Suppressor macrophage treated with lipopolysaccharide for 1 hour (primary cell): ENCODE results near the gene MAGI2.

Experiments
- DNase-seq, 3 donors: peaks; one replicate each; pipeline ENCODE4 v3.0.0-alpha.2; 2020 to 2022

The MAGI2 gene

GRCh38 chr7:79453558-79454360, at the start of gene MAGI2:
MAGI2 (minus strand) TSS chr7:79453667; CDS start chr7:79453320, 347 bp downstream.
- DNase-seq, result peak; percentile 30 to 50 (median 40)

DNA sequence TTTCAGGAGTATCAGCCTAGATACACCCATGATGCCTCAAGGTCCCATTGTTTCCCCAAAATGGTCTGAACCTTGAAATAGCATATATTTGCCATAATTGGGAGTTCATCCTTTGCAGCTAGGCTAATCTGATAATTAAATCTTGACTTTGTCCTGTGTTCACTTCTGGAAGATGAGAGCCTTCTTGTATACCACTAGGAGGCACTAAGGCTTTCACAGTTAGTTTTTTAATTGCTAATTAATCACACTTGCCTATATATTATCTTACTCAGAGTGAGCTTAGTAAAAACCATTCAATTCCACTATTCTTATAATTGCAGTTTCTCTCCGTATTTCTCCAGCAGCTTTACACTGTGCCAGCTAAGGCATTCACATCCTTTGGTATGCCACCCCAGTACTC, 48.7 kb upstream of the MAGI2 start:
- no peak for DNase-seq

DNA sequence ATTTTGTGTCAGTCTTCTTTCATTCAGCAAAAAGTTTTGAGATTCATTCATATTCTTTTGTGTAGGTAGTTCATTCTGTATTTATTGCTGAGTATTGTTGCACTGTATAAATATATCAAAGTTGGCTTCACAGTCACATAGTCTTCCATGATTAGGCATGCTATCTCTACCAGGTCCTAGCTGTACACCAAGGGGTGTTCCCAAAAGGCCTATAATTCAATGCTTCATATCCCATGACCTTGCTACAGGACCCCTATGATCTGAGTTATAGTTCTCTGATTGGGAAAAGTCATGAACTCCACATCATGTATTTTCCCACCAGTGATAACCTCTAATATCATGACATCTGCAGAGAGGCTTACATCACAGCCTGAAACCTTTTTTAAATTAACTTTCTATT, 47.3 kb upstream of the MAGI2 start:
- DNase-seq, result no peak

- DNase-seq, result no peak
These were observed 44.3 kb upstream of the MAGI2 start for GRCh38 chr7:79497728-79498127.

DNA sequence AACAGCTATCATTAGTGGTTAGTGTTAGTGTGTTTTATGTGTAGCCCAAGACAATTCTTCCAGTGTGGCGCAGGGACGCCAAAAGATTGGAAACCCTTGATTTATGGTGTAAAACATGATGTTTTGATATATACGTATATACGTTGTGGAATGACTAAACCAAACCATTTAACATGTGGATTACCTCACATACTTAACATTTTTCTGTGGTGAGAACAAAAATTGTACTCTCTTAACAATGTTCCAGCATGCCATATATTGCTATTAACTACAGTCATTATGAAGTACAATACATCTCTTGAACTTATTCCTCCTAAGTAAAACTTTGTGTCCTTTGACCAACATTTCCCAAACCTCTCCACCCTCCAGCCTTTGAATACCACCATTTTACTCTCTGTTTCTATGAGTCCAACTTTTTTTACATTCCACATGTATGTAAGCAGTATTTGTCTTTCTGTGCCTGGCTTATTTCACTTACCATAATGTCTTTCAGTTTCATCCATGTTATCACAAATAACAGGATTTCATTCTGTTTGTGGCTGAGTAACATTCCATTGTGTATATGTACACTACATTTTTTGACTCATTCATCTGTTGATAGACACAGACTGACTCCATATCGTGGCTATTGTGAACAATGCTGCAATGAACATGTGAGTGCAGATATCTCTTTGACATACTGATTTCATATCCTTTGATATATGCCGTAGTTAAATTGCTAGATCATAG, 42.2 kb upstream of the MAGI2 start:
- no peak for DNase-seq

GRCh38 chr7:79494046-79494445, 40.6 kb upstream of the MAGI2 start:
- DNase-seq, result no peak

DNA sequence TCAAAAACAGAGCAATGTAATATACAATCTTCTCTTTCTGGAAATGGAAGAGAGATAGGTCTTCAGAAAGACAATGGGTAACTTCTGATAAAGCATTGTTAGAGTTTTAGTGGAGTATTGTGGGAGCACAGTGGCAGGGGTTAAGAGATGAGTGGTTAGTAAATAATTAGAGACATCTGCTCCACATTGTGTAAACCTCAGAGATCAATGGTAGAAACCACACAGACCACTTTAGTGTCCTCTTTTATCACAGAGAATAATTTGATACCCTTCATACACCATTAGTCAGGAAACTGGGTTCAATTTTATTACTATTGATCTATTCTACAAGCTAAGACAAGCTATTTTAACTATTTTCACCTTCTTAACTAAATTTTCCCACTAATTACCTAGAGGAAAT, 35.9 kb upstream of the MAGI2 start:
- no peak for DNase-seq

DNA sequence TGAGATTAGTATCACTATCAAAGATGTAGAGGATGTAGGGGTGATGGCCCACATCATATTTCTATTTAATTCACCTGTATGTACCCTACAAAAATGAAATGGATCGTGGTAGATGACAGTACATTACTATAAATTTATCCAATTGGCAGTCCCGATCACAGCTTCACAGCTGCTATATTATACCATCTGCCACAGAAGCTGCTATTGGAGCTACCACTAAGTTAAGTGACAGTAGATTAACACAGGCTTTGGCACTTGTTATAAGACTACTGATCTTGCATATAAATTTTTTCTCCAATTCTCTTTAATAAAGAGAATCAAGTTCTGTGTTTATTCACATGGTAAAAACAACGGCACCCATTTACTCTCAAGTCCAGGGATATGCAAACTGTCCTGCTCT, 24.9 kb upstream of the MAGI2 start:
- DNase-seq, result no peak

- DNase-seq, result no peak
These were observed 22.0 kb upstream of the MAGI2 start for GRCh38 chr7:79475455-79475854.

GRCh38 chr7:79471699-79472098, 18.2 kb upstream of the MAGI2 start:
- no peak for DNase-seq

DNA sequence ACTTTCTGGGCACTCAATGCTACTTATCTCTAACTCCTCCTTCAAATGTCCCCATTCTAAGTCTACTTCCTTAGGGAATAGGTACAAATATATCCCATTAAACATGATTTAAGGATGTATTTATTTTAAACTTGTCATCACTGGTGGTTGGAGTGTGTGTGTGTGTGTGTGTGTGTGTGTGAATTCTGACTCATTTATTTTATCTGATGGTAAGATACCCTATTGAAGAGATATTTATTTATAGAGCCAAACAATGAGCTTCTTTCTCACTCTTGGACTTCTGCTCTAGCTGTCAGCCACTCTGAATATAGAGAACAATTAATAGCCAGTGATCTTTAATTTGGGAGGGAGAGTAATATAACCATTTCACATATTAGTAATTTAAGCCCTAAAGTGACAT, 17.8 kb upstream of the MAGI2 start:
- no peak for DNase-seq

GRCh38 chr7:79465551-79465950, 12.1 kb upstream of the MAGI2 start:
- peak; percentile 15 to 67 (median 56) for DNase-seq

- no peak for DNase-seq
These were observed 10.6 kb upstream of the MAGI2 start for GRCh38 chr7:79464051-79464450.

DNA sequence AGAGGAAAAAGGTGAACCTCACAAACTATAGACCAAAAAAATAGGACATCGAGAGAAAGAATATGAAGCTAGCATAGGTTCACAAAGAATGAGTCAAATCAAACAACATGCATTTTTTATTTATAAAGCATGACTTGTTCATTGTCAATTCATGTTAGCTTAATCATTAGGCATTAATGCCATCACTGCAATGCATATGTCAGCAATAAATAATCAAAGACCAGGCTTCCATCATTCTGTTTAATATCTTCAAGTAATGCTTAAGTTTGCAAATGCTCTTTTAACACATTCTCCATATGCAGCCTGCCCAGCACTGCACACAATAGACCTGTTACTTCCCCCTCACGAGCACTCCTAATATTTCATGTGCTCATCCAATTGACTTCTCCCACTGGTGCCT, 8.9 kb upstream of the MAGI2 start:
- no peak for DNase-seq

DNA sequence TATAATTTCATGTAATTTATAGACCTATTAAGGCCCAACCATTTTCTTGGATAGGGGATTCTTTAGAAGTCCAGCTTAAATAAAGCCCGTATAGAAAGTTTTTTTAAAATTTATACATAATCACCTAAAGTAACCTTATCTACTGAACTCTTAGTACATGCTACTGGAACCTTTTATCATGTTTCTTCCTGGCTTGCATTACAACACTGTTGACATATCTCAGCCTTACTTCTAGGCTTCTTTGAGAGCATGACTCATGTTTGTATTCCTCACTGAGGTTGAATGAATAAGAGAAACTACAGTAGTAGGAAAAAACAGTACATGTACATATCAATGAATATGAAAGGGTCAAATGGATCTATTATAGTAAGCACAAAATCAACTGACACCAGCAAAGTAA, 8.2 kb upstream of the MAGI2 start:
- DNase-seq, result peak in 2 of 3 donors; percentile 23 to 45

GRCh38 chr7:79459381-79459780, 5.9 kb upstream of the MAGI2 start:
- no peak for DNase-seq

- DNase-seq, result peak in 1 of 3 donors; percentile 12
These were observed 5.3 kb upstream of the MAGI2 start for GRCh38 chr7:79458796-79459195.

GRCh38 chr7:79455173-79455790, 1.8 kb upstream of the MAGI2 start:
- DNase-seq, result no peak

DNA sequence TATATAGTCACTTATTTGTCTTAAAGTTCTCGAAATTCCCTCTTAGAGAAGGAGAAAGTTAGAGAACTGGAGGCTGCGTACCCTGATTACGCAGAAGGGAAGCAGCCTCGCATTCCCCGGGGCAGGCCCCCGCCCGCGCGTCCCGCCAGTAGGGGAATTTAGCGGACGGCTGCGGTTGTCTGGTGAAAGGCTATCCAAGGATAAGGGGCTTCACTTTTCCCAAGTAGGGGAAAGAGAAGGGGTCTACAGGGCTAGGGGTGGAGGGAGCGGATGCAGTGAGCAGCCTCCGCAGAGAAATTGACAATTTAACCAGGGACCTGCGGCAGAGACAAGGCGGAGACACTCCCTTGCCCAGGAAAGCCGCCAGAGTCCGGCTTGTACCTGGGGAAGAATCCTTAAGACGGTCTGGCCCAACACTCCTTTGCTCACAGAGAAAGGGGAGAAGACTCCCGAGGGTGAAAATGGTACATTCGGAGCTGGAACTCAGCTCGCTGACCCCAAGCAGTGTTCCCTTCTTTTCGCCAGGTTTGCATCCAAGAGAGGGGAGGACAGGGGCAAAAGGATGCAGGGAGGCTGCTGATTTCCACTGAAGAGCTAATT, 994 bp upstream of the MAGI2 start:
- DNase-seq, result peak; percentile 83 to 92 (median 90)

- no peak for DNase-seq
These were observed 255 bp downstream of the MAGI2 start for GRCh38 chr7:79453266-79453557.

- peak in 1 of 3 donors; percentile 11 for DNase-seq
These were observed 787 bp downstream of the MAGI2 start for GRCh38 chr7:79452495-79453265.

DNA sequence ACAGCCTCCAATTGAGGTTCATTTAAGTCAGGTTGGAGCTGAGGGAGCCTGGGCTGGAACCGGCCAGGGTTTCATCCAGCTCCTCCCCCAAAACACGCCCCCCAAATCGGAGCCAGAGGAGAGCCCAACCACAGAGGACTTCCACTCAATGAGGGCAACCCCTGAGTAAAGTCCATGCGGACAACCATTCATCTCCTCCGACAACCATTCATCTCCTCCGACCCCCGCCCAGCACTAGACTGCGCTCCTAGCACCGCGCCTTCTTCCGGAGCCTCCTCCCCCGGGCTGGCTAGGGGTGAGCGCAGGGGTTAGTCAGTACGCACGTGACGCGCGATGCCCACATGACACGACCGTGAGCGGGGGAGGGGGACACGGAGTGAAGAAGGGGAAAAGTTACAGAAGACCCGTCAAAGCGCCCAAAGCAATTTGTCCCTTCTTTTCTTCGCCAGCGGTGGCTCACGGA, 1.4 kb downstream of the MAGI2 start:
- DNase-seq, result peak; percentile 75 to 89 (median 77)

DNA sequence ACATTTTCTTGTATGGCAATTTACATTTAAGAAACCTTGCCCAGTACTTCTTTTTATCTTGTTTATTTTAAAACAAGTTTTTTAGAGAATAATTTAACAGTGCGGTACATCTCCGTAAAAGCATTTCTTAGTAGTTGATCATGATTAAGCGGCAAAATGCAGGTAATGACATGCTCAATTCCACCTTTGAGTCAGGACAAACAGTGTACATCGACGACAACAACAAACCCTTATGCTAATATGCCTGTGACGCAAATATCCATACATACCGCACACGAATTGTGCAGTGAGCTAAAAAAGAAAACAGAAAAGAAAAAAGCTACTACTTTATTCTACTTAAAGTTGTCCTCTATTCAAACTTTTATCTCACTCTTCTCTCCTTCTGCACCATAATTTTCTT, 1.9 kb downstream of the MAGI2 start:
- no peak for DNase-seq
